Loucy (cell line): ENCODE results near the gene CST9.

ENCODE experiments used
- CTCF ChIP-seq: fragments of 200-600 bp; sonication (generic); conservative IDR thresholded peaks from 2 replicates; pipeline ENCODE4 v1.5.1; 2014; ENCODE audit warnings: mild to moderate bottlenecking, antibody characterized with exemption, low read length
- EZH2phosphoT487 ChIP-seq: fragments of 200-600 bp; IDR thresholded peaks from 2 replicates; pipeline ENCODE4 v1.6.1; 2018; ENCODE audit warnings: antibody characterized with exemption, mild to moderate bottlenecking, moderate library complexity, borderline replicate concordance

GRCh38 chr20:23625236-23625964 is 19.7 kb upstream of the CST9 start:
- TF ChIP-seq CTCF (no peak), EZH2phosphoT487 (no peak)
